ENCODE results near the gene MORN3. TPM values are rescaled to one million over a fixed set of nuclear protein-coding genes. Genes with fewer than 3 reads are reported as not detected.

Gene MORN3
- not detected in 2 replicates for total RNA-seq (2013; cell fraction: nucleolus; rRNA removed)
- 0.11 and 0.17 TPM in 2 replicates for total RNA-seq (2014; rRNA removed)
- total RNA-seq (2014; rRNA removed; fragmentation: Illumina TruSeq; extraction: Trizol), result 0.13 and 0.28 TPM in 2 replicates
- total RNA-seq (2021), result 0.15 and 0.19 TPM in 2 replicates
- 0.21 TPM for polyA plus RNA-seq (2011; ENCODE audit: low read depth)
- polyA plus RNA-seq (2011; rRNA removed), result 0.34 and 0.37 TPM in 2 replicates
- polyA plus RNA-seq (2011; cell fraction: cytosol; rRNA removed), result 0.16 and 0.18 TPM in 2 replicates
- polyA plus RNA-seq (2011; cell fraction: nucleus; rRNA removed), result 0.07 and 0.10 TPM in 2 replicates
- polyA plus RNA-seq (2012), result 0.27 and 0.34 TPM in 2 replicates
- polyA plus RNA-seq (2014; fragmentation: Illumina TruSeq; extraction: Trizol), result 0.11 and 0.18 TPM in 2 replicates
- polyA plus RNA-seq (2014; fragmentation: Nextera tagmentation; extraction: Ambion mirVana), result under 1 TPM; 0.24 to 0.31 TPM
- 0.08 and 0.11 TPM in 2 replicates for polyA plus RNA-seq (2014; rRNA removed)
- under 1 TPM; 0.14 to 0.16 TPM for polyA plus RNA-seq (2016; fragmentation: Nextera tagmentation; extraction: Ambion mirVana)
- not detected in 2 replicates for polyA minus RNA-seq (2011; rRNA and poly(A)+ RNA removed)
- polyA minus RNA-seq (2011; cell fraction: cytosol; rRNA and poly(A)+ RNA removed), result not detected in 2 replicates
- not detected in 2 replicates for polyA minus RNA-seq (2011; cell fraction: nucleus; rRNA and poly(A)+ RNA removed)
- percentile 26 among the genes with signal in this experiment for Bru-seq, nascent RNA
- percentile 16 among the genes with signal in this experiment for BruChase-seq, experiment 1, labeled RNA remaining after a 6-hour chase
- BruChase-seq, experiment 2, labeled RNA remaining after a 2-hour chase, result percentile 15 among the genes with signal in this experiment
- long read RNA-seq, experiment 1, result 0 reads
- long read RNA-seq, experiment 2, partial matches to known transcripts, result 0 of 1 reads
- long read RNA-seq, experiment 2, other reads (novel, unspliced or antisense), result 1 of 1 reads

GRCh38 chr12:121669521-121669900 lies at the start of gene MORN3:
Gene MORN3 (minus strand): TSS chr12:121669654. CDS start chr12:121669483, 171 bp downstream.
- ChIA-PET RAD21 (ENCODE audit: unreplicated experiment) (interaction anchor here (1.4 to 7.2 kb wide), 6 partner anchors 41 to 174 kb away, joined by 4 to 61 read pairs (median 10); partner anchors contain the start of gene ORAI1), SMC1A (ENCODE audit: uncharacterized antibody, unreplicated experiment) (interaction anchor here (1.0 to 5.5 kb wide), 8 partner anchors 8 to 608 kb away, joined by 3 to 55 read pairs (median 4); no protein-coding TSS in a partner anchor), CTCF (interaction anchor here (0.6 to 7.1 kb wide), 14 partner anchors 12 to 209 kb away, joined by 3 to 76 read pairs (median 6); partner anchors contain the start of gene ORAI1), POLR2A (interaction anchor here (0.8 to 1.3 kb wide), 3 partner anchors 10 to 118 kb away, joined by 4 to 6 read pairs (median 6); no protein-coding TSS in a partner anchor)
- Histone ChIP-seq H2AFZ (ENCODE audit: control insufficient read depth, low read depth, low read length) (no peak within 1 kb of the TSS), H3K4me1 (ENCODE audit: control insufficient read depth, insufficient read depth, low read length) (peaks cover 15% of the 10 kb centered on the region), H3K27me3 (replicated peaks in 1 of 2; ENCODE audit: control insufficient read depth in 2 of 2, insufficient read depth in 2 of 2, low read length in 1 of 2) (no peaks in the 10 kb centered on the region), H3K4me2 (ENCODE audit: control insufficient read depth, insufficient read depth) (no peak within 1 kb of the TSS), H3K36me3 (ENCODE audit: control insufficient read depth in 2 of 2, insufficient read depth in 2 of 2, low read length in 1 of 2) (peaks cover 1 to 3% of the 10 kb centered on the region in 2 experiments; a peak in 2 of 4 replicates), H4K20me1 (ENCODE audit: control insufficient read depth, insufficient read depth) (no peaks in the 10 kb centered on the region), H3K27ac (ENCODE audit: control insufficient read depth, insufficient read depth) (no peak within 1 kb of the TSS), H3K9ac (ENCODE audit: control insufficient read depth, insufficient read depth, low read length) (no peak within 1 kb of the TSS), H3K4me3 (no peak within 1 kb of the TSS), H3K79me2 (ENCODE audit: control insufficient read depth, insufficient read depth, low read length) (peaks cover 12% of the 10 kb centered on the region), H3K9me3 (replicated peaks; ENCODE audit: control insufficient read depth, insufficient read depth, low read length) (no peaks in the 10 kb centered on the region)
- FAIRE-seq (no peak), DNase-seq (ENCODE audit: low read depth, low spot score) (no peak), ATAC-seq (no peak)
- no TSS peak for BruUV-seq (replicated peaks)
- intact Hi-C loops (cut with micrococcal nuclease; ENCODE audit: unreplicated experiment), result loop anchor here (5.0 kb wide), 1 partner anchor 117 kb away; no protein-coding TSS in a partner anchor
- in situ Hi-C loops (cut with MboI), result no loop called here
- 97% methylated on average over 5 of the region's 5 CpGs for WGBS (ENCODE audit: insufficient coverage, insufficient replicate concordance, low lambda C conversion rate, missing lambda C conversion rate)
- TF ChIP-seq GABPA (IDR thresholded peaks at IDR 0.05; ENCODE audit: low read depth) (no peak), CBX5 (IDR thresholded peaks at IDR 0.05; ENCODE audit: low read depth) (no peak), ATF2 (IDR thresholded peaks at IDR 0.05; ENCODE audit: low read length) (no peak), BCL11A (IDR thresholded peaks at IDR 0.05; ENCODE audit: low read depth, low read length) (no peak), SUZ12 (IDR thresholded peaks at IDR 0.05; ENCODE audit: unreplicated experiment) (no peak), SP1 (IDR thresholded peaks at IDR 0.05; ENCODE audit: low read depth, low read length) (no peak), ZSCAN29 (IDR thresholded peaks at IDR 0.05) (no peak), TAF1 (IDR thresholded peaks at IDR 0.05; ENCODE audit: borderline replicate concordance, low read depth, low read length) (no peak), NR2C2 (IDR thresholded peaks at IDR 0.05; ENCODE audit: borderline replicate concordance, control insufficient read depth, insufficient read length, low read depth) (no peak)
